DMS153 treated with DMSO at 0.1 percent for 48 hours (cell line): ENCODE data around the gene VPS13D.
"Not testable (repeated sequence)": the region's sequence is repeated elsewhere in the genome, so short reads cannot be mapped to it uniquely, and the experiment has no call there.

Experiments used
- DNase-seq: peaks from one replicate; lab custom pipeline; 2025; ENCODE audit not compliant: unreplicated experiment; lab: John Stamatoyannopoulos, UW

Gene VPS13D

DNA sequence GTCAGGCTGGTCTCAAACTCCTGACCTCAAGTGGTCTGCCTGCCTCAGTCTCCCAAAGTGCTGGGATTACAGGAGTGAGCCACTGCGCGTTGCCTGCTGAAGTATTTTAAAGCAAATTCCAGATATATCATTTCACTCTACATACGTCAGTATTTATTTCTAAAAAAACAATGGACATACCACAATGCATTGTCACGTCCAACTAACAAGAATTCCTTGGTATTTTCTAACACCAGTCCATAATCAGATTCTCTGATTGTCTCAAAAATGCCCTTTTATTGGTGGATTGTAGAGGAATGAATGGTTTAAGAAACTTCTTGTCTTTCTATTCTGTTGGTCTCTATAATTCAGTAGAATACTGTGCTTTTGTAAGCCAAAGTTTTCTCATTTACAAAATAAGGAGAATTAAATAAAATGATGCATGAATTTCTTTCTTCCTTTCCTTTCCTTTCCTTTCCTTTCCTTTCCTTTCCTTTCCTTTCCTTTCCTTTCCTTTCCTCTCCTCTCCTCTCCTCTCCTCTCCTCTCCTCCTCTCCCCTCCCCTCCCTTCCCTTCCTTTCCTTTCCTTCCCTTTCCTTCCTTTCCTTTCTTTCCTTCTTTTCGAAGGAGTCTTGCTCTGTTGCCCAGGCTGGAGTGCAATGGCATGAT lies 55.8 kb downstream of the VPS13D start:
- DNase-seq = no peak

DNA sequence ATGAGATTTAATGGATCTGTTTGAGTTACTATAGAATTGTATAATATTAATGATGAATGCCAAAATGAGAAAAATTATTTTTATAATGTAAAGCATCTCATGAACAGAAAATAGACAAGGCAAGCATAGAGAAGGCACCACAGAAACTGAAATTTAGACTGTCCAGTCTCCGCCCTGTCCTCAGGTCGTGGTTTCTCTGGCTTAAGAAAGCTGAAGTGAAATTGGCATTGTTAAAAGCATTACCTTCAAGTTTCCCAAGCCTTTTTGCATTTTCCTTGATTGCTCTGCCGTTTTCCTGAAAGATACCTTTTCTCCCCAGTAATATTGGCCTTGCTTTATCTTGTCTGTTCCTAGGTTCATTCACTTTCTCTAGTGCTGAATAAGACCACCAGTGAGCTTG lies 58.0 kb downstream of the VPS13D start:
- DNase-seq = no peak

DNA sequence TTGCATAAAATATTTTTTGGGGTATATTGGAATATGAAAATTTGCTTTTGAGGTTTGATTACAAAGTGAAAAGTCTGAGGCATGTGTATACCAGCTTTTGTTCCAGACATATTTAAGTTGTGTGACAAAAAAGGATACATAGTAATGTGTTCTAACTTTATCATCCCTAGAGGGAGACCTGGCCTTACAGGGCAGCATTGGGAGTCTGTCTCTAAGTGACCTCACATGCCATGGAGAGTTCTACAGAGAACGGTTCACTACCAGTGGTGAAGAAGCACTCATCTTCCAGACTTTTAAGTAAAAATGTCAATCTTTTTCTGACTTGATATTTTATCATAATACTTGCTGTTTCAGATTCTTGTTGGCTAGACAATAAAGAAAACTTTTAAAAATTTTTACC lies 61.0 kb downstream of the VPS13D start:
- no peak for DNase-seq

DNA sequence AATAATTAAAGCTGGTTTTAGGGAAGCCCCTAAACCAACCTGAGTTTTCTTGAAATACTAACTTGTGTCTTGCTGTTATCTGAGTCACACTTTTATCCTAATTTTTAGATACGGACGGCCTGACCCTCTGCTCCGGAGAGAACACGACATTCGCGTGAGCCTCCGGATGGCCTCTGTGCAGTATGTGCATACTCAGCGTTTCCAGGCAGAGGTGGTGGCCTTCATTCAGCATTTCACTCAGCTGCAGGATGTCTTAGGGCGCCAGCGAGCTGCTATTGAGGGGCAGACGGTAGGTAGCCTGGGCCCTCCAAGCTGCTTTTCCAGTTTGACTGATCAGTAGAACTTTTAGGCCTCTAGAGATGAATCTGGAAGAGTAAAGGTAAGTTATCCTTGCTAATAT lies 63.6 kb downstream of the VPS13D start:
- DNase-seq = no peak

DNA sequence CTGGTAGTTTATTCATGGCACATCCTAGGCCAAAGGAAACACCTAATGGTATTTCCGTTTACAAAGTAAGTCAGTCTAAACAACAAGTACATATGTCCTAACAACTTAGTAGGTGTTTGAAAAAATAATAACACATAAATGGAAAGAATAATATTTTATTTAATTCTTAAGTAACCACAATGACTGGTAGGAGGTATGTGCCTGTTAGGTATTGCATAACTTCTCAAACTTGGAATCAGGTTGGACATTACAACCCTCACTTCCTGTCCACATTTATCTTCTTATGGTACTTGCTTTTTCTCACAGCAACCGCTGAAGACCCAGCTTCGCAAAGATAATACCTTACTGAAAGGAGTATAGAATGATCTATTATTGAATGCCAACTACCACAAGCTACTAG lies 64.2 kb downstream of the VPS13D start:
- DNase-seq = no peak

DNA sequence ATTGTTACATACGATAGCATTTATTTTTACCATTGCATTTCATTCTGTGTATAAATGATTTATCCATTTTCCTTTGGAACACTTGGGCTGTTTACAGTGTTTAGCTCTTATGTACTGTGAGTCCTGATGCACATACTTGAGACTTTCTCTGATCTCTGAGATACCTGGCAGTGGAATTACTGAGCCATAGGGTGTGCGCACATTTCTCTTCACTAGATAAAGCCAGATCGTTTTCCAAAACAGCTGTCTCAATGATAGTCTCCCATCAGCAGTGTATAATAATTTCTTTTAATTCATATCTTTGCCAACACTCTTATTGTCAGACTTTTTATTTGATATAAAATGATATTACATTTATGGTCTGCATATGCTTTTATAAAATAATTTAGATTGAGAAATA lies 66.2 kb downstream of the VPS13D start:
- no peak for DNase-seq

DNA sequence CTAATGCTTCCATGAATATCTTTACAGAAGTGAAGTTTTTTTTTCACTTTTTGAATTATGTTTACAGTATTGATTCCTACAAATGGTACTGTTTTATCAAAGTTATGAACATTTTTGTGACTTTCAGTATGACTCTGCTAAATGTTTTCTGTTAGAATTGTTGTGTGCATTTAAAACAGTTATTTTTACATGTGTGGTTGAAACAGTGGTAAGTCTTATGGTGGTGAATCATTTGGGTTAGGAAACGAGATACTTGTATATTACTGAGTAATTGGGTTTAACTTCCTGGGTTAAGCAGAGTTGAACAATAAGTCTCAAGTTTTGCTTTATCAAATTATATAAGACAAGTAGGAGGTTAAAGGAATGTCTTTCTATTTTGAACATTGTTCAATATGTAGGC lies 66.8 kb downstream of the VPS13D start:
- no peak for DNase-seq

DNA sequence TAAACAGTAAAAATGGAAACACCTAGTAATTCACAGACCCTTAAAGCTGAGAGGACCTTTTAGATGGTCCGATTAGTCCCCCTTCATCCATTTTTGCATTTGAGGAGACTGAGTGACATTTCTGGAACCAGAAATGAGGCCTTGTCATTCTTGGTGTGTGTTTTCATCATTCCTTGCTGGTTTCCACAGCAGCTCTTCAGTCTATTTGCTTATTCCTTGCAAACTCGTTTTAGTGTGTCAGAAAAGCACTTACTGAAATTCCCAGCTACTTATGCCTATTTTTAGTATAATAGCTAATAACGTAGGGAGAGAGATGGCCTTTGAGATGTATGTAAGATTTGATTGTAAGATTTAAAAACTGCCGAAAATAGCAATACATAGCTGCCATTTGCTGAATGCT lies 70.9 kb downstream of the VPS13D start:
- no peak for DNase-seq

DNA sequence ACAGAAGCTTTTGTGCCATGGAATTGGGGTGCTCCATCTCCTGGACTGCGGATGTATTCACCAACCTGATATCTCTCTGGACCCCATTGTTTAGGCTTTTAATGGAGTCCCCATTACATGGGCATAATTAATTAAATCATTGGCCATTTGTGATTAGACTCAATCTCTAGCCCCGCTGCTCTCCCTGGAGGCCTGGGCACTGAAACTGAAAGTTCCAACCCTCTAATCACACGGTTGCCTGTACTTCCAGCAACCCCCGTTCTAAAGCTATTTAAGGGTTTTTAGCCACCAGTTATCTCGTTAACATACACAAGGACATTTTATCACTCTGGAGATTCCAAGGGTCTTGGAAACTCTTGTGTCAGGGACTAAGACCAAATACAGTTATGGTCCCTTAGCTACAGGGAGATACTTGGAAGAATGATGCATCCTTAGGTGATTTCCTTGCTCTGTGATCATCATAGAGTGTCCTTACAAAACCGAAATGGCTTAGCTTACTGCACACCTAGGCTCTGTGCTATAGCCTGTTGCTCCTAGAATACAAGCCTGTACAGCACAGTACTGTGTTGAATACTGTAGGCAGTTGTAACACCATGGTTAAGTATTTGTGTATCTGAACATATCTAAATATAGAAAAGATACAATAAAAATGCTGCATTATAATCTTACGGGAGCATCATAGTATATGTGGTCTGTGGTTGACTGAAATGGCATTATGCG lies 71.8 kb downstream of the VPS13D start:
- no peak for DNase-seq

DNA sequence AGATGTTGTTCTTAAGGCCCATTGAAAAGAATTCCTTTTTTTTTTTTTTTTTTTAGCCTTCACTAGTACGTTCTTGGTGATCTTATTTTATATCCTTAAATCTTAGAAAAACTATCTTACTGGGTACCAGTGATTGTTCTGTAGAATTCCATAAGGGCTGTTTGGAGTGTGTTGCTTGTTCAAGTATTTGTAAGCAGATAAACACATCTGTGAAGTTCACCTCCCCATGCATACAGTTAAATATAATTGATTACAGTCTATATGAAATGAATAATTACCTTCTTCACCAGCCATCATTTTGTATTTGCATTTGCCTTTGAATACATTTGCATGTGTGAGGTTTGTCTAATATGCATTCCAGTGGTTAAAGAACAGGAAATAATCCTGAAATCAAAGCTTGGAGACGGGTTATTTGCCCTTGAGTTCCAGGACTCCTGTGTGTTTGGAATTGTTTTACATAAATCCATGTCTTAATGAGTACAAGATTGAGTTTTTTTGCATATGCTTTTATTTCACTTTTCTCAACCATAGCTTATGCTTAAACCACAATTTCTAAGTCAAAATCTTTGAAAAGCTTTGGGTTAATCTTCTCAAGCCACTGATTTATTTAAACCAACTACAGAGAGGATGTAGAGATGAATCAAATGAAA lies 73.1 kb downstream of the VPS13D start:
- DNase-seq = no peak

DNA sequence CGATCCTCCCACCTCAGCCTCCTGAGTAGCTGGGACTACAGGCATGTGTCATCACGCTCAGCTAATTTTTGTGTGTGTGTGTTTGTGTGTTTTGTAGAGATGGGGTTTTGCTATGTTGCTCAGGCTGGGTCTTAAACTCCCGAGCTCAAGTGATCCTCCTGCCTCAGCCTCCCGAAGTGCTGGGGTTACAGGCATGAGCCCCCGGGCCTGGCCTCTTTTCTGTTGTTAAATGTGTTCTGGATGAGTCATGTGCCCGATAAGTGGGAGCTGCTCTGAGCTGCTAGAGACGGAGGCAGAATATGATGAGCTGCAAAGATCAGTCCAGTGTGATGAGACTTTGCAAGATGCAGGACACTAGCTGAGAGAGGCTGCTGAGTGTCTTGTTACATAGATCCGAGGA lies 75.5 kb downstream of the VPS13D start:
- no peak for DNase-seq

DNA sequence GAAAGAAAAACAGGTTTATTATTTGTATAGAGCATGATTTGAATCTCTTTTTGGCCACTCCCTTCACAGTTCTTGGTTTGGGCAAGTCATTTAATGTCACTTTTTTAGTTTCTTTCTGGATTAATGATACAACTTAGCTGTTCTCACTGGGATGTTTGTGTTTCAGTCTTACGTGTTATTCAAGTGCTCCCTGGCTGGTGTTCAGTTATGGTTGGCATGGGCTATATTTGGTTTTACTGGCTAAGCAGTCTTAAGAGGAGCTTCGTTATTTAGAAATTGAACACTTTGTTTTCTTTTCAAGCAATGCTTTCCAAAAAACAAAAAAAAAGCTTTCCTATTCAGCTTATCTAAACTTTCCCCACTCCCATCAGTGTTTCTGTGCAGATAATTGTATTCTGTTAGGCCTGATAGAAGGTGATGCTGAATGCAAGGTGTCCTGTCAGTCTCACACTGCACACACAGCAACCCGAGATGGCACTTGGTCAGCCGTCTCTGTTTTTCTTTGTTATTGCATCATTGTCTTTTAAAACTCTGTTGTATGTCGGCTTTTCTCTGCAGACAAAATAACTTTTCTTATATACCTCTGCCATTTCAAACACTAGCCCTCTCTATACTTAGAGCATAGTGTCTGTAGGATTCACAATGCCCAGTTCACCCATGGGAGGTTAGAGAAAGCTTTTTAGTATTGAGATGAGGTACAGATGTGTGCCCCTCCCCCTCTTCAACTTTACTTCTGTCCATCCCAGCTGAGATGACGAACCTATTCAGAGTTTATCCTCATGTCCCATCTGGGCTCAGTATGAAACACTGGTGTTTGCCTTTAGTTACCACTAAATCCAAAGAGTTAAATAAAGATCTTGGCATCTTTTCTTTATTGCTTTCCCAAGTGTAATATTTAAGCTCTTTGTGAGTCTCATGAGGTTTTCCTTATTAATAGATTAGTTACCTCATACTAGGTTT lies 80.2 kb downstream of the VPS13D start:
- no peak for DNase-seq

DNA sequence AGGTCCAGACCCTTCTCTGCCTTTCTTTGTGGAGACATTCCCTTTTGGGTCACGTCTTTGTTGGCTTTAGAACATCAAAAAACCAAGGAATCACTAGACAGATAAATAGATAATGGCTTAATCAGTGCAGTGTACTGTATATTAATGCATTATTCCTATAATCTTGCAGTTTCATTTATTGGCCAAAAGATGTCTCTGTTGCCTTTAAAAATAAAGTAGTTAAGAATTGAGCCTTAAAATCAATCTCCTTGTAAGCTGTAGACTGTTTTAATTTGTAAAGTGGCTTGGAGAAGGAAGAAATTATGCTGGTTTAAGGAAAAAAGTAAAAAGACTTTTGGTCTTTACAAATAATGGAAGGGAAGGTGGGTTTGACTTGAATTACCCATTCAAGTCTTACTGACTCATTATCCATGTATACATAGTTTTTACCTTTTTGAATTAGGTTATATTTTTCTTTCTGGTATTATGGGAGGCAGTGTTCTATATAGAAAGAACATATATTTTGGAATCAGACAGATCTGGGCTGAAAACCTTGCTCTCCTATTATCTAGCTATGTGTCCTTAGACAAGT lies 84.6 kb downstream of the VPS13D start:
- DNase-seq = peak; percentile 72

DNA sequence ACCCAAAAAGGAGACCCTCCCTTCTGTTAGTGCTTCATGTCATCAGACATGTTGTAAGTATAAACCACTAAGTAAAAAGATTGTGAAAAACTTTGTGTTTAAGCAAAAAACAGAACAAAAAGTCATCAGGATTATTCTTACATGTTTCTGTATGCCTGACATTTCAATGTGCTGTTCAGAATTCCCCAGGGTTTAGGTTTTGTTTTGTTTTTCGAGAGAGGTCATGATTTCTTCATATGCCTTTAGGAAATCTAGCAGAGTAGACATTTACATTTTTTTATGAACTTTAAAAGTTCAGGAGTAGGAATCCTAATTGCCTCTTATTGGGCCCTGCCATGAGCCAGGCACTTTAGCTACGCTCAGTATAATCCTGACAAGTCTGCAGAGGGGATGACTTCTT lies 85.3 kb downstream of the VPS13D start:
- no peak for DNase-seq

DNA sequence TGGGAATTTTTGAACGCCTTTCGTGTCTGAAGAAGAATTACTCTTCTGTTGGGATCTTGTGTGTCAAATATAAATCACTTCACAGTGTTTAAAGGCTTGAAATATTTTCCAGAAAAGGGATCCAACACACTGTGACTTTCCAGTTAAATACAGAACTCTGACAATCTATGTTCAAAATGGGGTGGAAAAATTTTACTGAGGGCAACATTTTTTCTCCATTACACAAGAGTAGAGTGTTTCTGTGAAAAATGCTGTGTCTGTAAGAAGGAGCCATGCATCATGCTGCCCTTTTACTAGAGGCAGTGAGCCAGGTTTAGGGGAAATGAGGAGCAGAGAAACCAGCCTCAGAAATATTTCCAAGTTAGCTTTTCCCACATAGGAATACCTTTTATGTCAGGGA lies 86.5 kb downstream of the VPS13D start:
- no peak for DNase-seq

DNA sequence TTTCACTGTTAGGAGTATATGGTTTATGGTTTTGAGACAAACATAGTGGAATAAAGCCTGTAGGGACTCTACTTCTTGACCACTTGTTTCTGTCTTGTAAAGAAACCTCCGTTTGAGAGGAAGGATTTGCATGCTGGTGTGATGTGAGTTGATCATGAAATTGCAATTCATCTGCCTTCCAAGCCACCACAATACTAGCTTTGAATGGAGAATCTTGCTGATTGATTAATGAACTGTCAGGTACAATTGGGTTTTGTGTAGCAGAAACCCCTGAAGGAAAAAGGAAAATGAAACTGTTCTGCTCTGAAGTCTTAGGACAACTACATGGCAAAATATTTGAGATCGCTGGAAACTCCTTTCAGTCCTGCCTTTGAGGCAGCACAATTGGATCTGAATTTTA lies 90.7 kb downstream of the VPS13D start:
- DNase-seq = no peak

DNA sequence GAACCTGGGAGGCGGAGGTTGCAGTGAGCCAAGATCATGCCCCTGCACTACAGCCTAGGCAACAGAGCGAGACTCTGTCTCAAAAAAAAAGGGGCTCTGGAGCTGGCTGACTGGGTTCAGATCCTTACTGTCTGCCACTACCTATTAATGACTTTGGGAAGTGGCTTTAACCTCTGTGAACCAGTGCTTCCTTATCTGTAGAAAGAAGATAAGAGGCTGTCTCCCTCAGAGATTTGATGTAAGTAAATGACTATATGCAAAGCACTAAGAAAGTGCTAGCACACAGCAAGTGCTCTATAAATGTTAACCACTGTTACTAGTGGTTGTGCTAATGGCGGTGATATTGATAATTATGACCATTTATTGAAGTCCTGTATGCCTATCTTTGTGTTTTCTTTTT lies 94.6 kb downstream of the VPS13D start:
- no peak for DNase-seq

DNA sequence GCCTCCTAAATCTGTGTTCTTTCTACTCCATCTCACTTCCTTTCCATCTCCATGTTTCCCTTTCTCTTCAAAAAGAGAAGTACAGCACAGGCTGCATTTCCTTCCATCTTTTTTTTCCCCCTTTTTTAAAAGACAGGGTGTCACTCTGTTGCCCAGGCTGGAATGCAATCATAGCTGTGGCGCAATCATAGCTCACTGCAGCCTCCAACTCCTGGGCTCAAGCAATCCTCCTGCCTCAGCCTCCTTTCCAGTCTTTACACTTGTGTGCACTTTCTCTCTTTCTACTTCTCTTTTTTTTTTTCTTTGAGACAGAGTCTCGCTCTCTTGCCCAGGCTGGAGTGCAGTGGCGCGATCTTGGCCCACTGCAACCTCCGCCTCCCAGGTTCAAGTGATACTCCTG lies 95.1 kb downstream of the VPS13D start:
- DNase-seq = not testable (repeated sequence)

DNA sequence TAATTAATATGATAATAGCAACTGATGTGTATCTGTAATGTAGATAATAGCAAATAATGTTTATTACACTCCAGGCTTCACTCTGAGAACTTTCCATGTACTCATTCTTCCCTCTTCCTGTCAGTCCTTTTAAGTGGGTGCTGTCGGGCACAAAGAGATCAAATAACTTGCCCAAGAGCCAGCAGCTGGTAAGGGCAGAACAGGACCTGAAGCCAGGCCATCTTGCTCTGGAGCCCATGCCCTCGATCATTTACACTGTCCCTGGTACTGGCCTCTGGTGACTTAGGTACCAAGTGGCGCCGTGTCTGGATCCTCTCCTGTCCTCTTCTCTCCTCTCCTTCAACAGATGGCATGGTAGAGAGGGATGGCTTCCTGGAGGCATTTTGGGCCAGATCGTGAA lies 97.2 kb downstream of the VPS13D start:
- no peak for DNase-seq

DNA sequence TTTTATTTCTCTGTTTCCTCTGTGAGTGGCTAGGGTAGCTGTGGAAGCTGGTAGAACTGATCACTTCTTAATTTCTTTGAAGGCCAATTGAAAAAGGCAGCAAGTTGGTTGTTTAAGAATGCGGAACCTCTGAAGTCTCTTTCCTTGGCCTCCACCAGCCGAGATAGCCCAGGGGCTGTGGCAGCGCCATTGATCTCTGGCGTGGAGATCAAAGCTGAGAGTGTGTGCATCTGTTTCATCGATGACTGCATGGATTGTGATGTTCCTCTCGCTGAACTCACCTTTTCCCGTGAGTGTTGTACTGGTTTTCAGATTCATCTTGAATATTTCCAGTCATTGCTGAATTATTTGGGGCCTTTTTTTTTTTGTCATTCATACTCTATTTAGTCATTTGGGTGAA lies 97.7 kb downstream of the VPS13D start:
- DNase-seq = no peak
